ENCODE results near the gene MRPL3. TPM values are rescaled to one million over a fixed set of nuclear protein-coding genes. Genes with fewer than 3 reads are reported as not detected.

MRPL3 gene
- total and polyA plus RNA-seq, 10 of the 15 experiments (the other 5 are each of a cell fraction or from before 2014, with no cell fraction given) = 91.6 to 307 (median 198) TPM

GRCh38 chr3:131421301-131421700 is 81.5 kb downstream of the MRPL3 start (continued):
- TF ChIP-seq ZBTB33 (IDR thresholded peaks at IDR 0.05) = no peak
- no peak for TF ChIP-seq NRF1 (conservative IDR thresholded peaks at IDR 0.05; ENCODE audit: low read depth, low read length)
- no peak for TF ChIP-seq CBX3 (IDR thresholded peaks at IDR 0.05; ENCODE audit: borderline replicate concordance, low read depth)
- TF ChIP-seq CREM (IDR thresholded peaks at IDR 0.05; ENCODE audit: low read depth) = no peak
- TF ChIP-seq ATF2 (IDR thresholded peaks at IDR 0.05; ENCODE audit: low read length) = no peak
- TF ChIP-seq HDGF (IDR thresholded peaks at IDR 0.05) = no peak

- no peaks in the 10 kb centered on the region for H3K4me1 ChIP-seq (ENCODE audit: control insufficient read depth, insufficient read depth, low read length)
- ATAC-seq (no peak), FAIRE-seq (no peak), DNase-seq (ENCODE audit: low read depth, low spot score) (no peak)
- 55% methylated on average over 2 of the region's 2 CpGs for WGBS (ENCODE audit: insufficient coverage, insufficient replicate concordance, low lambda C conversion rate, missing lambda C conversion rate)
- ChIA-PET POLR2A (no interaction called here), CTCF (no interaction called here), SMC1A (ENCODE audit: uncharacterized antibody, unreplicated experiment) (interaction anchor here (0.9 kb wide), 1 partner anchor 9 kb away, joined by 3 read pairs; no protein-coding TSS in a partner anchor), RAD21 (ENCODE audit: unreplicated experiment) (no interaction called here)
- H3K4me2 ChIP-seq (ENCODE audit: control insufficient read depth, insufficient read depth) = no peak overlapping the region
- H3K9ac ChIP-seq (ENCODE audit: control insufficient read depth, insufficient read depth, low read length) = no peak overlapping the region
- H3K27me3 ChIP-seq (replicated peaks in 1 of 2; ENCODE audit: control insufficient read depth in 2 of 2, insufficient read depth in 2 of 2, low read length in 1 of 2) = no peaks in the 10 kb centered on the region
- no peak overlapping the region for H2AFZ ChIP-seq (ENCODE audit: control insufficient read depth, low read depth, low read length)
- no peaks in the 10 kb centered on the region for H3K79me2 ChIP-seq (ENCODE audit: control insufficient read depth, insufficient read depth, low read length)
- H3K27ac ChIP-seq (ENCODE audit: control insufficient read depth, insufficient read depth) = no peak overlapping the region
- BruUV-seq (replicated peaks) = no TSS peak
- H3K4me3 ChIP-seq = no peak overlapping the region
- intact Hi-C loops (cut with micrococcal nuclease; ENCODE audit: unreplicated experiment) (no loop called here), in situ Hi-C loops (cut with MboI) (no loop called here)
- no peaks in the 10 kb centered on the region for H3K36me3 ChIP-seq (ENCODE audit: control insufficient read depth in 2 of 2, insufficient read depth in 2 of 2, low read length in 1 of 2)
- no peaks in the 10 kb centered on the region for H4K20me1 ChIP-seq (ENCODE audit: control insufficient read depth, insufficient read depth)
- H3K9me3 ChIP-seq (replicated peaks; ENCODE audit: control insufficient read depth, insufficient read depth, low read length) = no peaks in the 10 kb centered on the region
- TF ChIP-seq KDM1A (IDR thresholded peaks at IDR 0.05; ENCODE audit: borderline replicate concordance) = no peak
- no peak for TF ChIP-seq E2F4 (IDR thresholded peaks at IDR 0.05; ENCODE audit: low read depth, low read length)
- no peak for TF ChIP-seq NKRF (conservative IDR thresholded peaks at IDR 0.05)
Observed at GRCh38 chr3:131417751-131418150, 85.0 kb downstream of the MRPL3 start.

Data from GM12878 (cell line).